Stimulated activated CD8-positive, alpha-beta memory T cell treated with anti-CD3 and anti-CD28 coated beads, Interleukin-15, amount 100 ng/mL, for 1 hour (primary cell): Measurements from ENCODE around the gene TBC1D22A.

Experiments used
- DNase-seq: peaks from one replicate; pipeline ENCODE4 v3.0.0-alpha.2; 2020; ENCODE audit warnings: low read depth

The TBC1D22A gene

GRCh38 chr22:46737105-46737975, 25.1 kb upstream of the TBC1D22A start:
- no peak for DNase-seq

GRCh38 chr22:46737976-46738646, 24.3 kb upstream of the TBC1D22A start, which contains the start of gene CERK:
CERK (minus strand) TSS chr22:46738252; CDS start chr22:46738148, 104 bp downstream.
- no peak for DNase-seq

GRCh38 chr22:46738647-46739093, 23.8 kb upstream of the TBC1D22A start:
- no peak for DNase-seq

GRCh38 chr22:46739094-46739870, 23.2 kb upstream of the TBC1D22A start:
- DNase-seq, result no peak

- DNase-seq, result no peak
Measured at GRCh38 chr22:46740910-46741780, 21.3 kb upstream of the TBC1D22A start.

- DNase-seq, result no peak
Measured at GRCh38 chr22:46741974-46742519, 20.4 kb upstream of the TBC1D22A start.

GRCh38 chr22:46742576-46743221, 19.8 kb upstream of the TBC1D22A start:
- no peak for DNase-seq

- DNase-seq, result no peak
Measured at GRCh38 chr22:46744581-46744980, 17.9 kb upstream of the TBC1D22A start.

- DNase-seq, result no peak
Measured at GRCh38 chr22:46746192-46746591, 16.3 kb upstream of the TBC1D22A start.

- no peak for DNase-seq
Measured at GRCh38 chr22:46746620-46747019, 15.8 kb upstream of the TBC1D22A start.

GRCh38 chr22:46747646-46748045, 14.8 kb upstream of the TBC1D22A start:
- no peak for DNase-seq

- DNase-seq, result no peak
Measured at GRCh38 chr22:46748206-46748907, 14.1 kb upstream of the TBC1D22A start.

GRCh38 chr22:46748908-46749675, 13.4 kb upstream of the TBC1D22A start:
- DNase-seq, result no peak

- no peak for DNase-seq
Measured at GRCh38 chr22:46749682-46750529, 12.5 kb upstream of the TBC1D22A start.

GRCh38 chr22:46750530-46750800, 12.0 kb upstream of the TBC1D22A start:
- DNase-seq, result no peak

- DNase-seq, result no peak
Measured at GRCh38 chr22:46750863-46751443, 11.5 kb upstream of the TBC1D22A start.

GRCh38 chr22:46752286-46752987, 10.0 kb upstream of the TBC1D22A start:
- DNase-seq, result no peak

- DNase-seq, result no peak
Measured at GRCh38 chr22:46752988-46753310, 9.5 kb upstream of the TBC1D22A start.
